ENCODE data around the gene OTOF.

DNA sequence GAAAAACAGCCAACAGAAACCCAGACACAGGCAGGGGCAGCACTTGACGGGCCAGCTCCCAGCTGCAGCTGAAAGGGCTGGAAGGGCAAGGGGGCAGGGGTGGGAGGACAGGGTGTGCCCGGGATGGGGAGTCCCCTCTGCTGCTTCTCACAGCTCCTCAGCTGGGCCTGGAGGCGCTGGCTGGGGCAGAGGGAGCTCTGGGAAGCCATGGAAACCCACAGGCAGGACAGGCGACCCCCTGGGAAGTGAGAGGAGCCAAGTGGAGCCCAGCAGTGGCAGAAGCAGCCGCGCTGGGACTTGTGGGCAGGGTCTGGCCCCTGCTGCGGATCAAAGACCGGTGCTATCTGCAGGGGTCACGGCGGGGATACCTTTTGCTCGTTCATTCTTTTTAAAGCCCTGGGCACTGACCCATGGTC lies 20.7 kb downstream of the OTOF start:
- no peak for TF ChIP-seq MEF2D (CRISPR knock-in tag; IDR thresholded peaks at IDR 0.05)
- TF ChIP-seq, protein P1, sequence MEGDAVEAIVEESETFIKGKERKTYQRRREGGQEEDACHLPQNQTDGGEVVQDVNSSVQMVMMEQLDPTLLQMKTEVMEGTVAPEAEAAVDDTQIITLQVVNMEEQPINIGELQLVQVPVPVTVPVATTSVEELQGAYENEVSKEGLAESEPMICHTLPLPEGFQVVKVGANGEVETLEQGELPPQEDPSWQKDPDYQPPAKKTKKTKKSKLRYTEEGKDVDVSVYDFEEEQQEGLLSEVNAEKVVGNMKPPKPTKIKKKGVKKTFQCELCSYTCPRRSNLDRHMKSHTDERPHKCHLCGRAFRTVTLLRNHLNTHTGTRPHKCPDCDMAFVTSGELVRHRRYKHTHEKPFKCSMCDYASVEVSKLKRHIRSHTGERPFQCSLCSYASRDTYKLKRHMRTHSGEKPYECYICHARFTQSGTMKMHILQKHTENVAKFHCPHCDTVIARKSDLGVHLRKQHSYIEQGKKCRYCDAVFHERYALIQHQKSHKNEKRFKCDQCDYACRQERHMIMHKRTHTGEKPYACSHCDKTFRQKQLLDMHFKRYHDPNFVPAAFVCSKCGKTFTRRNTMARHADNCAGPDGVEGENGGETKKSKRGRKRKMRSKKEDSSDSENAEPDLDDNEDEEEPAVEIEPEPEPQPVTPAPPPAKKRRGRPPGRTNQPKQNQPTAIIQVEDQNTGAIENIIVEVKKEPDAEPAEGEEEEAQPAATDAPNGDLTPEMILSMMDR (CRISPR knock-in tag; IDR thresholded peaks at IDR 0.05), result no peak
- TF ChIP-seq MTF2 (CRISPR knock-in tag; IDR thresholded peaks at IDR 0.05; ENCODE audit: borderline replicate concordance), result no peak
- TF ChIP-seq ZNF530 (CRISPR knock-in tag; IDR thresholded peaks at IDR 0.05; ENCODE audit: low read depth), result no peak
- no peak for TF ChIP-seq ZNF251 (CRISPR knock-in tag; IDR thresholded peaks at IDR 0.05)
- TF ChIP-seq CCAR2 (optimal IDR thresholded peaks at IDR 0.05; ENCODE audit: low read depth, low read length), result no peak
- no peak for TF ChIP-seq PCBP2 (optimal IDR thresholded peaks at IDR 0.05; ENCODE audit: low read depth, low read length, poor library complexity, severe bottlenecking)
- TF ChIP-seq ATRX (CRISPR knock-in tag; IDR thresholded peaks at IDR 0.05; ENCODE audit: borderline replicate concordance), result no peak
- TF ChIP-seq ZIK1 (CRISPR knock-in tag; IDR thresholded peaks at IDR 0.05; ENCODE audit: borderline replicate concordance, low read depth), result no peak
- TF ChIP-seq CREB1 (IDR thresholded peaks at IDR 0.05), result no peak
- no peak for TF ChIP-seq CREB1 (CRISPR knock-in tag; IDR thresholded peaks at IDR 0.05)
- TF ChIP-seq SNAI1 (CRISPR knock-in tag; IDR thresholded peaks at IDR 0.05; ENCODE audit: borderline replicate concordance), result no peak

Measured in HepG2 (cell line).